GM12878 (cell line): ENCODE data around the gene MACROD2. TPM values are rescaled to one million over a fixed set of nuclear protein-coding genes. Genes with fewer than 3 reads are reported as not detected.

Experiments used
- ATAC-seq: fragments of 200-7000 bp; cut with Tn5 transposase; 3 replicates; pipeline ENCODE4 v1.9.1; 2020; ENCODE audit warnings: mild to moderate bottlenecking, moderate library complexity
- BruUV-seq: library from RNA; stranded (reverse); fragments of 400-500 nt; replicated peaks from 2 replicates; lab custom pipeline; 2021; lab: Mats Ljungman, UMichigan
- CTCF ChIA-PET: fragments of 300-600 bp; sonication (Branson Sonifier 250); formaldehyde crosslinking; extraction: SDS; loops from one replicate; lab custom pipeline; 2021; ENCODE audit warnings: inconsistent platforms; lab: Yijun Ruan, JAX
- POLR2A ChIA-PET: fragments of 350-600 bp; formaldehyde crosslinking; extraction: SDS; loops from one replicate; lab custom pipeline; 2021; ENCODE audit warnings: inconsistent platforms; lab: Charles Lee
- RAD21 ChIA-PET: fragments of 300-600 bp; sonication (Branson Sonifier 250); formaldehyde crosslinking; loops from one replicate; lab custom pipeline; 2023; ENCODE audit warnings: antibody characterized with exemption; ENCODE audit not compliant: unreplicated experiment; lab: Charles Lee
- SMC1A ChIA-PET: fragments of 300-600 bp; sonication (Branson Sonifier 250); formaldehyde crosslinking; loops from one replicate; lab custom pipeline; 2023; ENCODE audit not compliant: unreplicated experiment, uncharacterized antibody; lab: Charles Lee
- DNase-seq: peaks from one replicate; pipeline ENCODE4 v3.0.0-alpha.2; 2011; ENCODE audit warnings: low read depth, low spot score
- FAIRE-seq: peaks from 3 replicates; lab custom pipeline; 2011; peaks lifted over from hg19 to GRCh38; lab: Jason Lieb, UNC
- H2AFZ ChIP-seq: 2 replicates; pipeline ENCODE4 v1.6.0; 2011; ENCODE audit warnings: low read depth, low read length, control low read depth; ENCODE audit not compliant: control insufficient read depth
- H3K27ac ChIP-seq: 2 replicates; pipeline ENCODE4 v1.5.1; 2011; ENCODE audit warnings: control low read depth; ENCODE audit not compliant: control insufficient read depth, insufficient read depth
- H3K27me3 ChIP-seq, 2 experiments: replicated peaks in 1 of 2; 2 replicates each; pipeline versions ENCODE4 v1.6.0 to v1.6.1; 2011; ENCODE audit warnings: low read length in 1 of 2; ENCODE audit not compliant: control insufficient read depth in 2 of 2, insufficient read depth in 2 of 2
- H3K36me3 ChIP-seq, 2 experiments: 2 replicates each; pipeline ENCODE4 v1.5.1; 2011; ENCODE audit warnings: low read length in 1 of 2; ENCODE audit not compliant: control insufficient read depth in 2 of 2, insufficient read depth in 2 of 2
- H3K4me1 ChIP-seq: 2 replicates; pipeline ENCODE4 v1.6.1; 2011; ENCODE audit warnings: mild to moderate bottlenecking, low read length, moderate library complexity, mixed read lengths; ENCODE audit not compliant: control insufficient read depth, insufficient read depth
- H3K4me2 ChIP-seq: 2 replicates; pipeline ENCODE4 v1.6.0; 2011; ENCODE audit warnings: control low read depth; ENCODE audit not compliant: control insufficient read depth, insufficient read depth
- H3K4me3 ChIP-seq: fragments of 200-600 bp; sonication (generic); 2 replicates; pipeline ENCODE4 v1.5.1; 2016
- H3K79me2 ChIP-seq: 2 replicates; pipeline ENCODE4 v1.6.0; 2011; ENCODE audit warnings: low read length; ENCODE audit not compliant: control insufficient read depth, insufficient read depth
- H3K9ac ChIP-seq: 2 replicates; pipeline ENCODE4 v1.8.0; 2011; ENCODE audit warnings: low read length, control low read depth, mixed read lengths; ENCODE audit not compliant: control insufficient read depth, insufficient read depth
- H3K9me3 ChIP-seq: replicated peaks from 3 replicates; pipeline ENCODE4 v1.5.1; 2011; ENCODE audit warnings: mild to moderate bottlenecking, low read length; ENCODE audit not compliant: control insufficient read depth, insufficient read depth
- H4K20me1 ChIP-seq: 2 replicates; pipeline ENCODE4 v1.6.0; 2011; ENCODE audit not compliant: control insufficient read depth, insufficient read depth
- BRCA1 ChIP-seq: IDR thresholded peaks from 2 replicates; pipeline ENCODE4 v1.6.1; 2011; ENCODE audit warnings: low read depth, low read length, improper control_type of control experiment
- EZH2 ChIP-seq: IDR thresholded peaks from 2 replicates; pipeline ENCODE4 v1.6.1; 2012; ENCODE audit warnings: low read depth, mild to moderate bottlenecking, control low read depth, inconsistent platforms, low read length, borderline replicate concordance; ENCODE audit not compliant: control insufficient read depth
- LARP7 ChIP-seq: fragments of 450-650 bp; IDR thresholded peaks from 2 replicates; pipeline ENCODE4 v1.6.1; 2017; ENCODE audit warnings: mild to moderate bottlenecking
- MEF2A ChIP-seq: IDR thresholded peaks from 2 replicates; pipeline ENCODE4 v1.6.1; 2011; ENCODE audit warnings: low read depth, mild to moderate bottlenecking, low read length, moderate library complexity; ENCODE audit not compliant: insufficient read depth
- NR2C1 ChIP-seq: fragments of 450-650 bp; IDR thresholded peaks from 2 replicates; pipeline ENCODE4 v1.6.1; 2017; ENCODE audit warnings: antibody characterized with exemption, mild to moderate bottlenecking, moderate library complexity
- RAD21 ChIP-seq: IDR thresholded peaks from 2 replicates; pipeline ENCODE4 v1.6.1; 2011; ENCODE audit warnings: mild to moderate bottlenecking, low read depth, low read length, moderate library complexity; ENCODE audit not compliant: insufficient read depth
- SPI1 ChIP-seq: IDR thresholded peaks from 2 replicates; pipeline ENCODE4 v1.6.1; 2011; ENCODE audit warnings: low read depth, mild to moderate bottlenecking, low read length, moderate library complexity, borderline replicate concordance; ENCODE audit not compliant: insufficient read depth
- TCF7 ChIP-seq: IDR thresholded peaks from 2 replicates; pipeline ENCODE4 v1.6.1; 2014; ENCODE audit warnings: antibody characterized with exemption, borderline replicate concordance
- WRNIP1 ChIP-seq: IDR thresholded peaks from 2 replicates; pipeline ENCODE4 v1.6.1; 2011; ENCODE audit warnings: low read depth, low read length, improper control_type of control experiment, borderline replicate concordance
- ZNF24 ChIP-seq: fragments of 450-650 bp; IDR thresholded peaks from 2 replicates; pipeline ENCODE4 v1.6.1; 2017; ENCODE audit warnings: antibody characterized with exemption, mild to moderate bottlenecking
- WGBS: methylation state at CpG from one replicate; pipeline ENCODE4 v1.1.6; 2016; ENCODE audit warnings: low lambda C conversion rate; ENCODE audit not compliant: insufficient replicate concordance, insufficient coverage; ENCODE audit errors: missing lambda C conversion rate; 5-methylcytosine and 5-hydroxymethylcytosine counted together
- in situ Hi-C: fragments of 300-500 bp; cut with MboI; formaldehyde crosslinking; loops from 9 replicates; pipeline ENCODE4 v1.14.3; 2018; ENCODE audit warnings: mixed read lengths
- intact Hi-C: fragments of 100-400 bp; cut with micrococcal nuclease; formaldehyde crosslinking; loops from one replicate; pipeline ENCODE4 v1.14.2; 2022; ENCODE audit not compliant: unreplicated experiment
- polyA plus RNA-seq, 11 experiments: library from polyadenylated mRNA; depleted of rRNA in 4 of 11; unstranded in 6 of 11; stranded (reverse) in 5 of 11; fragments of >200 nt; fragmentation: Nextera tagmentation in 4 of 11; fragmentation: Illumina TruSeq in 1 of 11; extraction: Ambion mirVana in 4 of 11; extraction: Trizol in 1 of 11; gene quantifications; 1 replicate in 1 of 11; 2 replicates in 10 of 11; pipeline versions ENCODE4 v1.2.1 to v1.2.3, GENCODE V29; 2011 to 2016; ENCODE audit warnings: inconsistent platforms in 2 of 11, missing spikeins in 2 of 11, low read depth in 1 of 11
- total RNA-seq, 4 experiments: library from RNA; depleted of rRNA in 3 of 4; stranded (reverse); fragments of >200 nt in 3 of 4; fragmentation: Illumina TruSeq in 1 of 4; extraction: Trizol in 1 of 4; gene quantifications; 2 replicates each; pipeline versions ENCODE4 v1.2.1 to v1.2.3, GENCODE V29; 2013 to 2021
- TF ChIP-seq, protein P1 (sequence below), 3 experiments: IDR thresholded peaks in 2 of 3; conservative IDR thresholded peaks in 1 of 3; 2 replicates each; pipeline ENCODE4 v1.5.1; 2011; ENCODE audit warnings: low read depth in 3 of 3, low read length in 3 of 3, mild to moderate bottlenecking in 3 of 3, control low read depth in 2 of 3, moderate library complexity in 2 of 3, inconsistent platforms in 1 of 3, mixed read lengths in 1 of 3; ENCODE audit not compliant: control insufficient read depth in 2 of 3, insufficient read depth in 1 of 3; ENCODE audit errors: extremely low read depth in 1 of 3
- TF ChIP-seq, protein P2 (sequence below): IDR thresholded peaks from 2 replicates; pipeline ENCODE4 v1.6.1; 2011; ENCODE audit warnings: low read depth, low read length, improper control_type of control experiment, borderline replicate concordance

The MACROD2 gene
- total and polyA plus RNA-seq, 10 of the 15 experiments (the other 5 are each of a cell fraction or from before 2014, with no cell fraction given): 1.1 to 21.5 (median 2.2) TPM

DNA sequence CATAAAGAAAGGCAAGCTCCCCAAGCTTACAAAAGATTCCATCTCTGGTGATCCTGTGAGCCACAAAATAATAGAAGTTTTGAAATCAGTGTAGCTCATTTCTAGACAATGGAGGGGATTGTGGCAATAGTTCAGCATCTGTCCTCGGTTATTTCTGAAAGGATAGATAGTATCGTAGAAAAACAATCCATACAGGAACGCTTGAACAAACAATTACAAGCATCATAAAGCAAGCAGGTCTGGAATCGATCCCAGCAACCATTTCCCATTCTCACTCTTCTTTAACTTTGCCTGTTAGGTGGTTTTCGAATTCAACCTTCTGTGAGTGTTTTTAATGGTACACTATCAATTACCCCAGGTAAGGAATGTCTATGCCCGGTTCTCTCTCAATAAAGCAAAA lies 1646.8 kb downstream of the MACROD2 start (continued):
- TF ChIP-seq, protein P1, sequence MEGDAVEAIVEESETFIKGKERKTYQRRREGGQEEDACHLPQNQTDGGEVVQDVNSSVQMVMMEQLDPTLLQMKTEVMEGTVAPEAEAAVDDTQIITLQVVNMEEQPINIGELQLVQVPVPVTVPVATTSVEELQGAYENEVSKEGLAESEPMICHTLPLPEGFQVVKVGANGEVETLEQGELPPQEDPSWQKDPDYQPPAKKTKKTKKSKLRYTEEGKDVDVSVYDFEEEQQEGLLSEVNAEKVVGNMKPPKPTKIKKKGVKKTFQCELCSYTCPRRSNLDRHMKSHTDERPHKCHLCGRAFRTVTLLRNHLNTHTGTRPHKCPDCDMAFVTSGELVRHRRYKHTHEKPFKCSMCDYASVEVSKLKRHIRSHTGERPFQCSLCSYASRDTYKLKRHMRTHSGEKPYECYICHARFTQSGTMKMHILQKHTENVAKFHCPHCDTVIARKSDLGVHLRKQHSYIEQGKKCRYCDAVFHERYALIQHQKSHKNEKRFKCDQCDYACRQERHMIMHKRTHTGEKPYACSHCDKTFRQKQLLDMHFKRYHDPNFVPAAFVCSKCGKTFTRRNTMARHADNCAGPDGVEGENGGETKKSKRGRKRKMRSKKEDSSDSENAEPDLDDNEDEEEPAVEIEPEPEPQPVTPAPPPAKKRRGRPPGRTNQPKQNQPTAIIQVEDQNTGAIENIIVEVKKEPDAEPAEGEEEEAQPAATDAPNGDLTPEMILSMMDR (IDR thresholded peaks at IDR 0.05 in 2 of 3, conservative IDR thresholded peaks at IDR 0.05 in 1 of 3; ENCODE audit: control insufficient read depth in 2 of 3, extremely low read depth in 1 of 3, insufficient read depth in 1 of 3, low read depth in 3 of 3, low read length in 3 of 3): no peak
- TF ChIP-seq MEF2A: no peak
- TF ChIP-seq SPI1: no peak
- no peak for TF ChIP-seq LARP7
- no peak for TF ChIP-seq ZNF24
- TF ChIP-seq WRNIP1: no peak
- TF ChIP-seq RAD21: no peak

DNA sequence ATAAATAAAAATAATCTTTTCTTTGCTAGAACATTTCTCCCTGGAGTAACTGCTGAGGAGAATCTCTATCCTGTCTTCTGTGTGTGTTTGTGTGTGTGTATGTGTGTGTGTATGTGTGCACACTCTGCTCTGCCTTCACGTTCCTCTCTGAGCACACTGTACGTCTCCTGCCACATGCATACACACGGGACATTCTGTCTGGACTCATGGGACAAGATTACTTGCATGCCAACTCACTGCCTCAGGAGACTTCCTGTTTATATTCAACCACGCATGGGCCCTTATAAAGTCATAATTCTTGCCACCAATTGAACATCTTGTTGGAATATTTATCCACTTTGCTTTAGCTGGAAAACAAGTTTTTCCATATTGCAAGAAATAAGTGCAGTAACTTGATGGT lies 1647.4 kb downstream of the MACROD2 start:
- in situ Hi-C loops: no loop called here
- no peak overlapping the region for H3K27ac ChIP-seq
- TF ChIP-seq NR2C1 (no peak), TCF7 (no peak), BRCA1 (no peak), EZH2 (no peak)
- TF ChIP-seq, protein P2, sequence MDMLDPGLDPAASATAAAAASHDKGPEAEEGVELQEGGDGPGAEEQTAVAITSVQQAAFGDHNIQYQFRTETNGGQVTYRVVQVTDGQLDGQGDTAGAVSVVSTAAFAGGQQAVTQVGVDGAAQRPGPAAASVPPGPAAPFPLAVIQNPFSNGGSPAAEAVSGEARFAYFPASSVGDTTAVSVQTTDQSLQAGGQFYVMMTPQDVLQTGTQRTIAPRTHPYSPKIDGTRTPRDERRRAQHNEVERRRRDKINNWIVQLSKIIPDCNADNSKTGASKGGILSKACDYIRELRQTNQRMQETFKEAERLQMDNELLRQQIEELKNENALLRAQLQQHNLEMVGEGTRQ: no peak
- ChIA-PET RAD21 (no interaction called here), POLR2A (no interaction called here), SMC1A (no interaction called here), CTCF (interaction anchor here (0.6 kb wide), 1 partner anchor 16 kb away, joined by 3 read pairs; no protein-coding TSS in a partner anchor)
- H3K9ac ChIP-seq: no peak overlapping the region
- FAIRE-seq (no peak), ATAC-seq (no peak), DNase-seq (no peak)
- no peaks in the 10 kb centered on the region for H3K36me3 ChIP-seq
- H3K4me2 ChIP-seq: no peak overlapping the region
- H3K4me1 ChIP-seq: no peaks in the 10 kb centered on the region
- H2AFZ ChIP-seq: no peak overlapping the region
- 28% methylated on average over 4 of the region's 4 CpGs for WGBS
- no TSS peak for BruUV-seq
- H3K9me3 ChIP-seq: no peaks in the 10 kb centered on the region
- no peak overlapping the region for H3K4me3 ChIP-seq
- no peaks in the 10 kb centered on the region for H3K27me3 ChIP-seq
- intact Hi-C loops: no loop called here
- H4K20me1 ChIP-seq: no peaks in the 10 kb centered on the region
- no peaks in the 10 kb centered on the region for H3K79me2 ChIP-seq
